Left lobe of liver (tissue), 2 donors: ENCODE data around the gene INCA1. TPM values are rescaled to one million over a fixed set of nuclear protein-coding genes. Genes with fewer than 3 reads are reported as not detected.

Experiments
- ATAC-seq: fragments of 200-7000 bp; cut with Tn5 transposase; one replicate; pipeline ENCODE4 v1.9.1; 2020; ENCODE audit warnings: mild to moderate bottlenecking, moderate library complexity
- DNase-seq: peaks from one replicate; pipeline ENCODE4 v3.0.0-alpha.2; 2020; ENCODE audit warnings: low spot score
- total RNA-seq: library from RNA; stranded (reverse); gene quantifications from one replicate; pipeline ENCODE4 v1.2.1, GENCODE V29; 2021
- donor health status: DM: no; HTN: no; CAD: no; lungs with moderate emphysema.
- donor health status: DM: no; HTN: yes; CAD: no.

INCA1 gene
- total RNA-seq, 1 donor from 2014 or later, result 0.88 TPM

DNA sequence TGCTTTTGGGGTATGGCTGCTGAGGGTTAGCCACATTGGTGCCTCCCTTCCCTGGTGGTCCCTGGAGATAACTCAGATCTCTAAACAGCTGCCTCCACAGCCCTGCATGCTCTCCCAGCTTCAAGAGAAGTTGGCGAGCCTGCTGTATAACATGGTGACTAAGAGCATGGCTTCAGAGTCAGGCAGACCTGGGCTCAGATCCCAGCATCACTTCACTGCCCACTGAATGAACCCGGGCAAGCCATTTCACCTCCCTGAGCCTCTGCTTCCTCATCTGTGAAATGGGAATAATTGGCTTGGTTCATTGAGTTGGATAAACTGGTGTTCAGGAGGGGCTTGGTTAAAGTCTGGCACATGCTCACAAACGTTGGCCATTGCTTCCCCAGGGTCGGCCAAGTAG lies 17.0 kb upstream of the INCA1 start:
- DNase-seq (no peak), ATAC-seq (no peak)

DNA sequence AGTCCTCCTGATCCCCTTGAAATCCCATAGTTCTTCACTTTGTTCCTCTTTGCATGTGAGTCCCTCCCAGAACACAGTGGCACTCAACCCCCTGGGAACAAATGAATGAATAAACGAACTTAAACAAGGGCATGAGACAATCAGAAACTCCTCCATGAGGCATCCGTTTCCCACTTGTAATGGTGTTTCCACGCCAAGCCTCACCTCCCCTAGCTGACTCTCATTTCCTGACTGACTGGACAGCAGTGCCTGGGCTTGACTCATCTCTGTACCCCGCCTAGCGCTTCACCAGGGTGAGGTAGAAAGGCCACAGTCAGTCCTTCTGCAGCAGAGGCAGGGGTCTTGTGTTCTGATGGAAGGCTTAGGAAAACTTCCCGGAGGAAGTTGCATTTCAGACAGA lies 14.6 kb upstream of the INCA1 start:
- ATAC-seq (no peak), DNase-seq (no peak)

DNA sequence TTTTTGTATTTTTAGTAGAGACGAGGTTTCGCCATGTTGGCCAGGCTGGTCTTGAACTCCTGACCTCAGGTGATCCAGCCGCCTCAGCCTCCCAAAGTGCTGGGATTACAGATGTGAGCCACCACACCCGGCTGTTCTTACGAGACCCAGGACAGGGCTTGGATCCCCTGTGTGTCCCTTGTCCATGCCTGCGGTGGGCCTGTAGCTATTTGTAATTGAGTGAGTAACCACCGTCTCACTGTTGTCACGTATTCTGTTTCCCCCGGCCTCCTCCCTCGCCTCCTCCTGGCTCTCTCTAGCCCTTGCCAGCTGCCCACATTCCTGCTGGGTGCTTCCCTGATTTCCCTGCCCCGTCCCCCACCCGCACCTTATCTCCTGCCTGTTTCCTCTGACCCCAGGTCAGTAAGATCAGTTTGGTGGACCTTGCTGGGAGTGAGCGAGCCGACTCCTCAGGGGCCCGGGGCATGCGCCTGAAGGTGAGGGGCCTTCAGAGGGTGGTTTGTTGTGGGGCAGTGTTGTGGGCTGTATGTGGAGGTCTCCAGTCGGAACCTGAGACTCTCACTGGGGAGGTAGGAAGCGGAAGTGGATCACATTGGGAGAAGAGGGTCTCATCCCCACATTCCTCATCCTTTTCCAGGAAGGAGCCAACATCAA lies 6.0 kb upstream of the INCA1 start:
- ATAC-seq (no peak), DNase-seq (no peak)

DNA sequence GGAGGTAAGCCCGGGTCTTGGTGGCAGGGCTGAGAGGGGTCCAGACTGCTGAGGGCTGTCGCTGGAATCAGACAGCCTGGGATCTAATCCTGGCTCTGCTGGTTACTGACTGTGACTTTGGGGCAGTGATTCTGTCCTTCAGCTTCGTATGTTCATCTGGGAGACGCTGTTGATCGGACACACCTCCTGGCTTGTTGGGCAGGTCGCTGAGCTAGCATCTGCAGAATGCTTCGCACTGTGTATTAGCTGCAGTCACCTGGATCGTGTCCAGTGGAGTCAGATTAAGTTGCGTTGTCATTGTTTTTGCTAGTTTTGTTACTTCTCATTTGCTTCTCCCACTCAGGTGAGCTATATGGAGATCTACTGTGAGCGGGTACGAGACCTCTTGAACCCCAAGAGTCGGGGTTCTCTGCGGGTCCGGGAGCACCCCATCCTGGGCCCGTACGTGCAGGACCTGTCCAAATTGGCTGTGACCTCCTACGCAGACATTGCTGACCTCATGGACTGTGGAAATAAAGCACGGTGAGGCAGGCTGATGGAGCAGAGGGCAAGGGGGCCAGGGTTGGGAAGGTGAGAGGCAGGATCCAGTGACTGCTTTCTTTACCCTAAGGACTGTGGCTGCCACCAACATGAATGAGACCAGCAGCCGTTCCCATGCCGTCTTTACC lies 4.9 kb upstream of the INCA1 start:
- no peak for DNase-seq

DNA sequence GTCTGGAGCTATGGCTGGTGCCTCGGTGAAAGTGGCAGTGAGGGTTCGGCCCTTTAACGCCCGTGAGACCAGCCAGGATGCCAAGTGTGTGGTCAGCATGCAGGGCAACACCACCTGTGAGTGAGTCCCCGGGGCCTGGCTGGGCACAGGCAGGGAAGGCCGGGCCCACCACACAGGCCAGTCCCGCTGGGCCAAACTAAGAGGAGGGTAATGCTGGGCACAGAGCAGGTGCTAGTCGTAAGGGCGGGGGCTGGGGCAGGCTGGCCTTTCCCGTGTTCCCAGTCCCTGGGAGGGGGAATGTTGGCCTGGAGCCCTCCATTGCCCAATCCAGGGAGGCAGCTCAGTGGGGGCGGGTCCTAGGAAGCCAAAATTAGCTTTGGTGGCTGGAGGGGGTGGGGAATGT lies 2.9 kb upstream of the INCA1 start:
- DNase-seq, result peak; percentile 83
- peak; percentile 32 for ATAC-seq

More for the DNA sequence above, 4.9 kb upstream of the INCA1 start:
- no peak for ATAC-seq

DNA sequence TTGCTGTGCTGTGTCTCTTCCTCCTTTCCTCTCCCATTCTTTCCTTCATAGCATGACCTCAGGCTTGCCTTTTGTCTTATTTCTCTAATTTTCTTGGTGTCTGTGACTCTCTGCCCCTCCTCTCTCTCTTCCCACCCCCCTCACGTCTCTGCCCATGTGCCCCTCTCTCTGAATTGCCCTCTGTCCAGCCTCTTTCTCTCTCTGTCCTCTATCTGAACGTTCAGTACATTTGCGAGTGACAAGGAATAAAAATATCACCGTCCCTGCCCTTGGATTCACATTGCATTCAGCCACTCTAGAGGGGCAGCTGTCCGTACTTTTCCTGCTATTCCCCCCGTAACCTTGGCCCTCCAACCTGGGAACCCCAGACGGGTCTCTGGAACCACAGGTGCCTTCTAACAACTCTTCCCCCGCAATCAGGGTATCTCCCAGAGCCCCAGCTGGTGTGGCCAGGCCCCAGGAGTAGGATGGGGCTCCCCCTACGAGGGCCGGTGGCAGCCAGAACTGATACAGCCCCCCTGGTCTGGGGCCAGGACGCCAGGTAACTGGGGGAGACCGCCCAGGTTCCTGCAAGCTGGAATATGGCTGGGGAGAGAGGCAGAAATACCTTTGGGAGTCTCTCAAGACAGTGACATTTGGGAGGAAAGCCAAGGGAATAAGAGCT lies 2.2 kb upstream of the INCA1 start:
- ATAC-seq (no peak), DNase-seq (no peak)

DNA sequence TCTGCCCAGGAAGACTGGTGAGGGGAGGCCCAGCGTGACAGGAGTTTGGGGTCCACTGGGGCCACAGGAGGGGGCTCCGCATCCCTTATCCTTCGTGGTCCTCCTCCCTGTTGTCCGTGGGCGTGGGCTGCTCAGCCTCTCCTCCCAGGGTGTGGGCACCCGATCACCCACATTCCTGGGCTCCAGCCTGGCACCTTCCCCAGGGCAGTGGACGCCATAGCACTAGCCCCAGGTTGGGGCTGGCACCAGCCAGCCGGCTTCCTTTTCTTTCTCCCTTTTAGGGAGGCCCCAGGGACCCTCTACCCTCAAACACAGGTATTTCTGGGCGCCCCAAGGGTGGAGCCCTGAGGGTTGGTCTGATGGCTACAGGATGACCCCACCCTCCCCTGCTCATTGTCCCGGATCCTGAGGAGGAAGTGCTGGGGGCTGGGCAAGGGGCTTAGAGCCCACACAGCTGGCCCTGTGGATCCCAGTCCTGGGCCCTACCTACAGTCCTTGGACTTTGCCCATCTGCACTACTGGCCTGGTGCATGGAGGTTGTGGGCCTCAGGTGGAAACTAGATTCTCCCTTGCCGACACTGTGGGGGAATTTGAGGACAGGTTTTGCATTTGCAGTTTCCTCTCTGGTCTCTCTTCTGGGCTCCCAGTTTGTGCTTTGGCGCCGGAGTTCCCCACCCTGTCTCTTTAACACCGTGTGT lies 1.6 kb upstream of the INCA1 start:
- peak; percentile 50 for ATAC-seq
- peak; percentile 77 for DNase-seq

DNA sequence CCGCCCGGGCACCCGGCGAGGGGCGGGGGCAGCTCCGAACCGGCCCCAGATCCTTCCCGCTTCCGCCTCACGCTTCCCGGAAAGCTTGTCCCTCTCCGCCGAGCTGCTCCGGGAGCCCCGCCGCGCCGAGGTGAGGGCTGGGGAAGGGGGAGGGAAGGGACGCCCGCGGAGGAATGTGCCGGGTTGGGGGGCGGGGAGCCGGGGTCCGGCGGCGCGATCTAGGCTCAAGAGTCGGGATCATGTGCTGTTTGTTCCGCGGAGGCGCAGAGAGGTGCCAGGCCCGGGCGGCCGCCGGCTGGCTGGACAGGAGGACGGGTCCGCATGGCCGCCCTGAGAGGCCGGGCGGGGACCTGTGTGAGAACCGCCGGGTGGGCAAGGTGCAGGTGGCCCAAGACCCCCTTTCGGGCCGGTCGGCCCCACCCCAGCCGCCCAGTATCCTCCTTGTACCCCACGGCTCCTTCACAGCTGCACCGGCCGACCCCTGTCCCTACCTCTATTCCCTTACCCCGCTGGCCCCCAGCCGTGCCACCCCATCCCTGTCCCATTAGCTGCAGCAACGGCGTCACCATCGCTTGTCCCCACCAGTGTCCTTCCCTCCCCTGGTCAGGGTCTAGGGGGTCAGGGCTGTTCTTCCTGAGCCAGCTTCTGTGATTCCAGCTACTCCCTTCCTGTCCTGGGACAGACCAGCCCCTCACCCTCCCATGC lies 857 bp upstream of the INCA1 start:
- ATAC-seq (peak; percentile 1), DNase-seq (peak; percentile 65)

DNA sequence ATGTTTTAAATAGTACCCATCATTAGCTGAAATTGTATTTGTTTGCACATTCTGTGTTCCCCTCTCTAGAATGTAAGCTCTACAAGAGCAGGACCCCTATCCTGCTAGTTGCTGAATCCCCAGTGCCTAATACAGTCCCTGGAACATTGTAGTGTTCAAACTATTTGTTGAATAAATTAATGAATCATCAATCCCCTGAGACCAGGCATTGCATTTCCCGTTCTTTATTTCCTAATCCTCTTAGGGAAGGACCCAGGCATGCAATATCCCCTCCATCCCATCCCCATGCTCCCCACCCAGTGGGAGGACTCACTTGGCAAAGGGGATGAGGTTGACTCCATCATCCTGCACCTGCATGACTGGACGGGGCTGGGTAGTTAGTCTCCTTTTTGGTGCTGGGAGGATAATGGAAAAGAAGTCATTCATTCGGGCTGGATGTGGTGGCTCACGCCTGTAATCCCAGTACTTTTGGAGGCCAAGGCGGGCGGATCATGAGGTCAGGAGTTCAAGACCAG lies 3.2 kb downstream of the INCA1 start:
- DNase-seq (no peak), ATAC-seq (no peak)

DNA sequence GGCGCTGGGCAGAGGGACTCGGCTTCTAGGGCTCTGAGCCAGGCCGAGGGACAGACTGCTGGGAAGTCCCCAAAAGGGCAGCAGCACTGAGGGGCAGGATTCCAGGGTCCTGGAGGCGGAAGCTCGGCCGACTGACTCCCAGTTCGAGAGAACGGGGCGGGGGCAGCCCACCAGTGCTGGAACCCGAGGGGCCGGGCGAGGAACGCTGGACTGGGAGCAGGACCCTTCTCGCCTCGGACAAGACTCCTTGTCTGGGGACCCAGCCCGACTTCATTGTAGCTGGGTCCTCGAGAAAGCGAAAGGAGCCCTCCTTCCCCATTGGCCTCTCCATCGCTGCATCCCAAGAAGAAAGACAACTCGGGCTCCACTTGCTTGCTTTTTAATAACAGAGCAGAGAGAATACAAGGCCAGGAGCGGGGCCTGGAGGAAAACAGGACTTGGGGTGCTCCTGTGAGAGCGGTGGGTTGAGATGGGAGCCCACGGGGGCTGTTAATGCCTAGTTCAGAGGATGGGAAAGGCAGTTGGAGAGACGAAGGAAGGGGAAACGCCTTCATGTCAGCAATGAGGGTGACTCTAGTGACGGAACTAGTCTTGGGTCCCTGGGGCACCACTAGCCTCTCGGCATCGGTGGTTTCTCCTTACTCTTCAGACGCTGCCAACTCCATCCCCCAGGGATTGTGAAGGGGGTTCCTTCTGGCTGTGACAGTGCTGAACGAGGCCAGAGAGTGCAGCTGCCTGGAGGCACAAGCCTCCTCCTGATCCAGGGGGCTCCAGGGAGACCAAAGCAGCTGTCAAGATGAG lies 9.4 kb downstream of the INCA1 start:
- ATAC-seq, result no peak
- DNase-seq, result no peak

DNA sequence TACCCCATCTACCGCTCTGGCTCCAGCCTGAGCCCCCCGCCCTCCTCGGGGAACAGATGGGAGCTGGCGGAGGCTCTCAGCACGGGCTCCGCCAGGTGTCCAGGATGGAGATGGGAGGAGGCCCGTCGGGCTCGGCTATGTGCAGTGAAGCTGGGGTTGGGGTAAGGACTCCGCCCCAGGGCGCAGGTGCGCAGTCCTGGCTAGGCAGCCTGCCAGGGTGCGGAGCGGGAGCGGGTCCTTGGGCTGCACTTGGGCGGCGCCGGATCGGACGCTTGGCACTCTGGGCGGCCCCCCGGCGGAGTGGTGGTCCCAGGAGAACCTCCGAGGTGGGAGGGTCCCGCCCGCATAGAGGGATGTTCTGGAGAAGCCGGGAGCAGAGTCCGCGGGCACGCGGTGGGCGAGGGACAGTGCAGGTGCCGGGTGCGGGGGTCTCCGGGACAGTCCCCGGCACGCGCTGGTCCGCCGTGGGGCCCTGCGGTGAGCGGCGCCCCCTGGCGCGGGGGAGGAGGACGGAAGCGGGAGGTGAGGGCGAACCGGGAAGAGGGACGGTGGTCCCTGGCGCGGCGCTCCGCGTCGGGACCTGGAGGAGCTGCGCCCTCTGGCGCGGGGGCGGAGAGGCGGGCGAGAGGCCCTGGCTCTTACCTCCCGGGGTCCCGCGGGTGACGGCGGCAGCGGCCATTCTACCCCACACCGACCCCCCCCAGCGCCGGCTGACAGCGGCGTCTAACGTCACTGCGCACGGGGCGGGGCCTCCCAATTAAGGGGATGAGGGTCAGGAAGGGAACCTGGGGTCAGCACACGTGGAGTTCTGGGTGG lies 10.2 kb downstream of the INCA1 start, which contains the start of gene CAMTA2:
Gene CAMTA2, minus strand, starts transcription at position 725 of the 816 bp plus-strand sequence. CDS start 1,453 bp downstream, outside the sequence.
- peak; percentile 88 for DNase-seq
- peak; percentile 91 for ATAC-seq

DNA sequence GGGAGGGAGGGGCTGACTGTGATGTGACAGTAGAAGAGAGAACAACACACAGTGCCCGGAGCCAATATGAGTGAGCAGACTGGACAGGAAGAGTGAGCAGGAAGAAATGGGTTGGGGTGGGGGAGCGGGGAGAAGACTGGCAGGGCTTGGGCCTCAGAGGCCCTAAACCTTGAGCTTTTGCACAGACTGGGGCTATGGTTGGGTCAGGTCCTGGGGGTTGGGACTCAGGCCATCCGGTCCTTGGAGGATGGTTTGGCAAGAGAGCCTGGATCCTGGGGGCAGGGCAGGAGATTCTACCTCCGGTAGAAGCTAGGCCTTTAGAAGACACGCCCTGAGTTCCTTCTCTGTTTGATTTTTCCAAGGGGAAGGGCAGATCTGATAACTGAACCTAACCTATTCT lies 10.9 kb downstream of the INCA1 start:
- ATAC-seq, result no peak
- DNase-seq, result no peak

DNA sequence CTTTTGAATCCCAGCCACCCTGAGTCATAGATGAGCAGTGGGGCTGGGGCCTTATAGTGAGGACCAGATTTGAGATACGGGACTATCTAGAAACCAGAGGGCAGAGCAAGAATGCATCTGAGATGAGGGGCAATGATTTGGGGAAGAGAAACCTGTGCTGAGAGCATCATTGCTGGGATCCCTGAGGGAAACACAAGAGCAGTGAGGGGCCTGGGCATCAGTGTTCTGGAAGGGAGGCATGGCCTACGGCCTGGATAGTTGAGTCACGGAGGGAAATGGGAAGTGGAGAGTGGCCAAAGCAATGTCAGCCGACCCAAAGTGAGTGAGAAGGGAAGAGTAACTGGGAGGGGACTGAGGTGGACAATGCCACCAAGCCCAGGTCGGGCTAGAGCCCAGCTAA lies 15.0 kb downstream of the INCA1 start:
- ATAC-seq (no peak), DNase-seq (no peak)

DNA sequence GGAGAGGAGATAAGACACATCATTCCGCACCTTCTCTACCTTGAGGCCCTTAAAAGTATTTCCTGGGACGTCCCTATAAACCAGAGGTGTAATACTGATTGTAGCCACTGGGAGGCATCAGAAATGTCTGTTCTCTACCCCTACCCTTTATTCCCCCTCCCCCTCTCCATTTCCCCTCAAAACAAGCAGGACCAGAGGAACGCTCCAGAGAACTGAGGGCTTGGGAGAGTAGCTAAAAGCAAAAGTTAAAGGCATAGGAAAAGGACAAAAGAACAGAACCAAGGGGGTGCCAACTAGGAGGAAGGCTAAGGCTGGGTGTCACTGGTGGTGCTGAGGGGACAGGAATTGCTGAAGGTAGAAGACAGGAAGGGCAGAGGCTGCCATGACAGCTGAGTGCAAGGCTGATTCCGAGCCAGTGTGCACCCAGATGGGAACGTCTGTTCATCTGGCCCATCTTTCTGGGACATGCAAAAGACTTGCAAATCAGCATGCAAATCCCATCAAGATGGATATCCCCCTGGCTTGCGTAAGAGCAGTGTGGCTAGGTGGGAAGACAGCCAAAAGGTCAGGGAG lies 16.6 kb downstream of the INCA1 start:
- DNase-seq (no peak), ATAC-seq (peak; percentile 82)

DNA sequence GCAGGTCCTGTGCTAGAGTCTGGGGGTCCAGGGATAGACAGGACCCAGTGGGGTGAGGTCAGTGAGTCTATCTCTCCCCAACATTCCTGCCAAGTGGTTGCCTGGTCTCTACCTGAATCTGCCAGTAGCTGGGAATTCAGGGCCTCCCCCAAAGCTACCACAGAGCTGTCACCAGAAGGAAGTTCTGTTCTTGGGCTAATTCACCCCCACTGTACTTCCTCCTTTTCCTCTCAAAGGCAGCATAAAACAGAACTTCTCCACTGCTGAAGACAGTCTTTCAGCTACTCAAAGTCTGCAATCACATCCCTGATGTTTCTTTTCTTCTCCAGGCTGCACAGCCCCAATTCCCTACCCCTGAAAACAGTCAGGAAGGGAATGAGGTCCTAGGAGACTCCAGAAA lies 18.6 kb downstream of the INCA1 start:
- DNase-seq, result no peak
- no peak for ATAC-seq

DNA sequence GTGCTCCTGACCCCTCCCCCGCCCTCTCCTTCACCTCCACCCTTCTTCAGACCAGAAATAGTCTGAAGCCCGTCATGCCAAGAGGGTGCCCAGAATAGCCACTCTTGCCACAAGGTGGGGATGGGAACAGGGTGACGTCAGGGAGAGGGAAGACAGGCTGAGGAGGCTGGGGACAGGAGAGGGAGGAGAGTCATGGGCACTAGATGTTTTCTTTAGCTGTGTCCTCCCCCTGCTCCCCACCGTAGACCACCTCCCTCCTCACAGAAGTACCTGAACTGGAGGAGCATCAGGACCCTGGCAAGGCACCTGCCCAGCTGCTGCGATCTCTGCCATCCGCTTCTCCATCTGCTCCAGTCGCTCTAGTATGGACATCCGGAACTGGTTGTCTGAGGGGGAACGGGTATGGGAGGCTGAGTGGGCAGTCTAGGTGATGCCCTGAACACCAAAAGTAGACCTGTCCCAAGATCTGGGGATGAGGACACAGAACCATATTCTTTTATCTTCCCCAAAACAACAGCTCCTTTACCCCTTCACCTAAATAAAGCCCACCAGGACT lies 23.1 kb downstream of the INCA1 start:
- DNase-seq (no peak), ATAC-seq (no peak)

DNA sequence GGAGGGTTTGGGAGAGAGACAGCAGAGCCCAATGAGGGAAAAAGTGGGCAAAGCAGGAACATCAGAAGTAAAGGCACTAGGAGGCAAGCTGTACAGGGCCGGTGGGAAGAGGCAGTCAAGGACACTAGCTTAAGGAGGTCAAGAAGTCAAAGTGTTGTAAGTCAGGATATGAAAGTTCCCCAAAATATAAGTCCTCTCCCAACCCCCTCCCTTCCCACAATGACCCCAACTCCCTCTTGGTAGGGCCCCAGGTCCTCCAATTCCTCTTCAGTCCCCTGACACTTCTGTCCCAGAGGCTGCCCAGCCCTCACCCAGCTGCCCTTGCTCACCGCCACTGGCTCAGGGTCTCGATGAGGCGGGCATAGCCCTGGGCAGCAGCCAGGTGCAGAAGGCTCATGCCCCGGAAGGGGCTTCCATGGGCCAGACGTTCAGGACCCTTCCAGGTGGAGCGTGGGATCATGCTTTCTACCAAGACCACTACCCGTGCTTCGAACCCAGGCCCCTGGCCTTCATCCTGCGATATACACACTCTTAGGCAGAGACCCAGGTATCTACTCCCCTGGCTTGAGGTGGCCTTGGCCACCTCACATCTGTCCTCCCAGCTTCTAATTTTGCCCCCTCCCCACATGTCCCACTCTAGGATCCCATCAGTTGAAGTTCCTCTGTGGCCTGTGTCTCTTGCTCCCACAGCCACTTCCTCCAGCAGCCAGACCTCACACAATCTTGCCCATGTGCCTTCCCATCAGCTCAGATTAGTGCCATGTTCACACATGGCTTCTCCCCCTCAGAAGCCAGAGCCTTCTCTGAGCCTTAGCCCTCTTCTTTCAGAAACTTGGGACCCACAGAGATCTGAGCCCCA lies 23.8 kb downstream of the INCA1 start:
- ATAC-seq, result no peak
- no peak for DNase-seq
